IMR-90 (cell line): ENCODE measurements around the gene FN1. TPM values are rescaled to one million over a fixed set of nuclear protein-coding genes. Genes with fewer than 3 reads are reported as not detected.

Source experiments
- ATAC-seq: fragments of 200-7000 bp; cut with Tn5 transposase; 2 replicates; pipeline ENCODE4 v1.9.1; 2020; ENCODE audit warnings: low read depth, mild to moderate bottlenecking, moderate library complexity
- BruUV-seq: library from RNA; stranded (reverse); fragments of 400-500 nt; replicated peaks from 2 replicates; lab custom pipeline; 2021; lab: Mats Ljungman, UMichigan
- CTCF ChIA-PET: fragments of 300-600 bp; formaldehyde crosslinking; extraction: SDS; loops from one replicate; lab custom pipeline; 2021; ENCODE audit warnings: antibody characterized with exemption; lab: Yijun Ruan, JAX
- POLR2A ChIA-PET: fragments of 300-600 bp; sonication (Branson Sonifier 250); formaldehyde crosslinking; loops from one replicate; lab custom pipeline; 2022; ENCODE audit warnings: antibody characterized with exemption; ENCODE audit not compliant: unreplicated experiment; lab: Charles Lee
- DNase-seq: peaks from one replicate; pipeline ENCODE4 v3.0.0; 2013
- H2AFZ ChIP-seq: replicated peaks from 2 replicates; pipeline ENCODE3; 2013; ENCODE audit warnings: low read length, mild to moderate bottlenecking; ENCODE audit not compliant: poor library complexity
- H2AK5ac ChIP-seq: 2 replicates; pipeline ENCODE4 v1.6.1; 2013; ENCODE audit warnings: low read depth, low read length, inconsistent platforms
- H2AK9ac ChIP-seq: replicated peaks from 2 replicates; pipeline ENCODE3; 2013; ENCODE audit warnings: mild to moderate bottlenecking, low read depth, low read length, moderate library complexity; ENCODE audit not compliant: poor library complexity
- H2BK120ac ChIP-seq: 2 replicates; pipeline ENCODE4 v1.6.1; 2013; ENCODE audit warnings: low read depth, low read length, inconsistent platforms
- H2BK15ac ChIP-seq: 3 replicates; pipeline ENCODE4 v1.6.1; 2013; ENCODE audit warnings: low read depth, low read length, inconsistent platforms
- H2BK20ac ChIP-seq: 2 replicates; pipeline ENCODE4 v1.6.1; 2013; ENCODE audit warnings: low read depth, mild to moderate bottlenecking, inconsistent platforms, low read length, moderate library complexity
- H2BK5ac ChIP-seq: 2 replicates; pipeline ENCODE4 v1.6.1; 2013; ENCODE audit warnings: mild to moderate bottlenecking, low read depth, low read length, inconsistent platforms; ENCODE audit not compliant: poor library complexity, severe bottlenecking
- H3K14ac ChIP-seq: replicated peaks from 2 replicates; pipeline ENCODE4 v1.6.1; 2013; ENCODE audit warnings: low read depth, low read length, inconsistent platforms
- H3K18ac ChIP-seq: 2 replicates; pipeline ENCODE4 v1.6.1; 2013; ENCODE audit warnings: low read depth, low read length, control low read depth
- H3K23ac ChIP-seq: 2 replicates; pipeline ENCODE4 v1.6.1; 2013; ENCODE audit warnings: low read depth, low read length, inconsistent platforms
- H3K27ac ChIP-seq: 2 replicates; pipeline ENCODE4 v1.5.1; 2013; ENCODE audit warnings: mild to moderate bottlenecking, control low read depth, low read length; ENCODE audit not compliant: insufficient read depth
- H3K27me3 ChIP-seq: 2 replicates; pipeline ENCODE4 v1.6.1; 2013; ENCODE audit warnings: low read length; ENCODE audit not compliant: control insufficient read depth, insufficient read depth
- H3K36me3 ChIP-seq: 2 replicates; pipeline ENCODE4 v1.6.1; 2013; ENCODE audit warnings: low read length, mixed read lengths; ENCODE audit not compliant: control insufficient read depth, insufficient read depth
- H3K4ac ChIP-seq: 2 replicates; pipeline ENCODE4 v1.6.1; 2013; ENCODE audit warnings: low read depth, low read length, inconsistent platforms
- H3K4me1 ChIP-seq: 2 replicates; pipeline ENCODE4 v1.6.1; 2013; ENCODE audit warnings: low read length, mixed read lengths; ENCODE audit not compliant: control insufficient read depth, insufficient read depth
- H3K4me2 ChIP-seq: 2 replicates; pipeline ENCODE4 v1.6.1; 2013; ENCODE audit warnings: low read depth, mild to moderate bottlenecking, control low read depth, low read length, moderate library complexity
- H3K4me3 ChIP-seq: 2 replicates; pipeline ENCODE4 v1.5.1; 2013; ENCODE audit warnings: low read depth, mild to moderate bottlenecking, control low read depth, low read length, moderate library complexity; ENCODE audit not compliant: insufficient read depth
- H3K56ac ChIP-seq: 2 replicates; pipeline ENCODE4 v1.6.1; 2013; ENCODE audit warnings: low read length, inconsistent platforms; ENCODE audit not compliant: insufficient read depth; ENCODE audit errors: extremely low read depth
- H3K79me1 ChIP-seq, 2 experiments: 2 replicates each; pipeline ENCODE4 v1.6.1; 2013; ENCODE audit warnings: low read length in 2 of 2, inconsistent platforms in 1 of 2, low read depth in 1 of 2
- H3K9ac ChIP-seq: 2 replicates; pipeline ENCODE4 v1.6.1; 2013; ENCODE audit warnings: low read depth, low read length, control low read depth
- H3K9me1 ChIP-seq: 2 replicates; pipeline ENCODE4 v1.6.1; 2013; ENCODE audit warnings: low read length, inconsistent platforms; ENCODE audit not compliant: insufficient read depth
- H3K9me3 ChIP-seq: 2 replicates; pipeline ENCODE4 v1.6.1; 2013; ENCODE audit warnings: low read length; ENCODE audit not compliant: control insufficient read depth, insufficient read depth
- H4K20me1 ChIP-seq: 2 replicates; pipeline ENCODE4 v1.6.1; 2013; ENCODE audit warnings: low read length, inconsistent platforms; ENCODE audit not compliant: insufficient read depth
- H4K5ac ChIP-seq: 2 replicates; pipeline ENCODE4 v1.6.1; 2013; ENCODE audit warnings: mild to moderate bottlenecking, low read depth, low read length, control low read depth
- H4K8ac ChIP-seq, 2 experiments: 2 replicates each; pipeline ENCODE4 v1.6.1; 2013; ENCODE audit warnings: low read depth in 2 of 2, low read length in 2 of 2, control low read depth in 1 of 2, inconsistent platforms in 1 of 2
- H4K91ac ChIP-seq: 2 replicates; pipeline ENCODE4 v1.6.1; 2013; ENCODE audit warnings: low read depth, low read length, inconsistent platforms; ENCODE audit not compliant: insufficient read depth
- BHLHE40 ChIP-seq: fragments of 150-350 bp; IDR thresholded peaks from 2 replicates; pipeline ENCODE4 v1.6.1; 2016; ENCODE audit warnings: mild to moderate bottlenecking, low read depth, low read length
- CEBPB ChIP-seq: IDR thresholded peaks from 2 replicates; pipeline ENCODE4 v1.6.1; 2012; ENCODE audit warnings: low read depth, low read length, improper control_type of control experiment
- CHD1 ChIP-seq: IDR thresholded peaks from 2 replicates; pipeline ENCODE4 v1.6.1; 2012; ENCODE audit warnings: low read depth, low read length, improper control_type of control experiment
- CTCF ChIP-seq: conservative IDR thresholded peaks from 2 replicates; pipeline ENCODE4 v1.5.1; 2012; ENCODE audit warnings: mild to moderate bottlenecking, low read depth, low read length, improper control_type of control experiment
- ELK1 ChIP-seq: fragments of 150-350 bp; IDR thresholded peaks from 2 replicates; pipeline ENCODE4 v1.6.1; 2016; ENCODE audit warnings: low read depth, mild to moderate bottlenecking, low read length, moderate library complexity, borderline replicate concordance
- FOS ChIP-seq: fragments of 150-350 bp; IDR thresholded peaks from 2 replicates; pipeline ENCODE4 v1.6.1; 2016; ENCODE audit warnings: low read depth, low read length
- MAFK ChIP-seq: IDR thresholded peaks from 2 replicates; pipeline ENCODE4 v1.6.1; 2012; ENCODE audit warnings: low read depth, low read length, improper control_type of control experiment
- MAZ ChIP-seq: IDR thresholded peaks from 2 replicates; pipeline ENCODE4 v1.6.1; 2012; ENCODE audit warnings: low read depth, mild to moderate bottlenecking, low read length, improper control_type of control experiment, moderate library complexity, borderline replicate concordance
- MXI1 ChIP-seq: IDR thresholded peaks from 2 replicates; pipeline ENCODE4 v1.6.1; 2012; ENCODE audit warnings: low read depth, mild to moderate bottlenecking, low read length, moderate library complexity, borderline replicate concordance
- NFE2L2 ChIP-seq: fragments of 150-350 bp; IDR thresholded peaks from 2 replicates; pipeline ENCODE4 v1.6.1; 2016; ENCODE audit warnings: low read depth, mild to moderate bottlenecking, low read length
- POLR2A ChIP-seq: IDR thresholded peaks from 2 replicates; pipeline ENCODE4 v1.6.1; 2012; ENCODE audit warnings: mild to moderate bottlenecking, low read depth, low read length
- RAD21 ChIP-seq: IDR thresholded peaks from 2 replicates; pipeline ENCODE4 v1.6.1; 2012; ENCODE audit warnings: low read length, improper control_type of control experiment
- RCOR1 ChIP-seq: IDR thresholded peaks from 2 replicates; pipeline ENCODE4 v1.6.1; 2012; ENCODE audit warnings: mild to moderate bottlenecking, low read length, improper control_type of control experiment; ENCODE audit not compliant: insufficient replicate concordance
- RFX5 ChIP-seq: IDR thresholded peaks from 2 replicates; pipeline ENCODE4 v1.8.0; 2012; ENCODE audit warnings: low read depth, mild to moderate bottlenecking, low read length, moderate library complexity
- SMC3 ChIP-seq: fragments of 150-350 bp; IDR thresholded peaks from 2 replicates; pipeline ENCODE4 v1.6.1; 2016; ENCODE audit warnings: low read depth, mild to moderate bottlenecking, antibody characterized with exemption, low read length, moderate library complexity
- USF2 ChIP-seq: fragments of 150-350 bp; IDR thresholded peaks from 2 replicates; pipeline ENCODE4 v1.6.1; 2017; ENCODE audit warnings: mild to moderate bottlenecking, antibody characterized with exemption, low read length, low read depth
- WGBS, 2 experiments: methylation state at CpG; one replicate each; pipeline versions ENCODE4 v1.1.5 to v1.1.7; 2013; ENCODE audit warnings: missing lambda C conversion rate in 2 of 2; ENCODE audit not compliant: insufficient read length in 1 of 2; ENCODE audit errors: extremely low coverage in 2 of 2; 5-methylcytosine and 5-hydroxymethylcytosine counted together
- dilution Hi-C: fragments of 300-500 bp; cut with HindIII; formaldehyde crosslinking; loops from one replicate; pipeline ENCODE4 v1.14.3; 2018; ENCODE audit warnings: low sequenced_read_pairs; ENCODE audit not compliant: unreplicated experiment
- in situ Hi-C: fragments of 300-500 bp; cut with MboI; formaldehyde crosslinking; loops from 3 replicates; pipeline ENCODE4 v1.14.3; 2019; ENCODE audit warnings: low sequenced_read_pairs, inconsistent platforms, mixed read lengths
- intact Hi-C: fragments of 100-400 bp; cut with micrococcal nuclease; formaldehyde crosslinking; loops from 2 replicates; pipeline ENCODE4 v1.10.0; 2022
- polyA plus RNA-seq, 3 experiments: library from polyadenylated mRNA; depleted of rRNA; stranded (reverse); fragments of >200 nt; gene quantifications; 2 replicates each; pipeline ENCODE4 v1.2.3, GENCODE V29; 2012; ENCODE audit warnings: low replicate concordance in 1 of 3
- total RNA-seq: library from RNA; depleted of rRNA; stranded (reverse); fragments of >200 nt; gene quantifications from 2 replicates; pipeline ENCODE4 v1.2.3, GENCODE V29; 2012

Gene FN1
- total and polyA plus RNA-seq, 2 of the 4 experiments (the other 2 are of a cell fraction) = 8,243 to 13,004 TPM

GRCh38 chr2:215410932-215411285 lies 25.0 kb downstream of the FN1 start:
- in situ Hi-C loops = no loop called here
- WGBS, 2 experiments = no CpG with 5 or more reads among the region's 1 CpG

More at GRCh38 chr2:215410932-215411285, 25.0 kb downstream of the FN1 start:
- Histone ChIP-seq H3K9ac (no peak overlapping the region), H3K4me2 (no peak overlapping the region), H2BK5ac (peak overlapping the region; percentile 56), H2BK120ac (no peak overlapping the region), H3K9me3 (no peaks in the 10 kb centered on the region), H3K9me1 (peaks cover 17% of the 10 kb centered on the region), H4K5ac (no peak overlapping the region), H3K18ac (no peak overlapping the region), H3K27ac (no peak overlapping the region), H3K4me3 (no peak overlapping the region), H3K4ac (no peak overlapping the region), H4K20me1 (peaks cover 5% of the 10 kb centered on the region), H3K56ac (no peak overlapping the region), H3K27me3 (no peaks in the 10 kb centered on the region), H3K14ac (no peak overlapping the region), H3K79me1 (peaks cover 30 to 50% of the 10 kb centered on the region in 2 experiments), H2AK5ac (no peak overlapping the region), H3K36me3 (peaks cover 69% of the 10 kb centered on the region), H3K23ac (no peak overlapping the region), H4K8ac (no peak overlapping the region), H4K91ac (no peak overlapping the region), H2AK9ac (no peak overlapping the region), H2BK15ac (no peak overlapping the region), H3K4me1 (peaks cover 17% of the 10 kb centered on the region), H2BK20ac (no peak overlapping the region), H2AFZ (no peak overlapping the region)
- POLR2A ChIA-PET = interaction anchor here (0.7 to 0.9 kb wide), 2 partner anchors 8 to 679 kb away, joined by 3 to 11 read pairs; no protein-coding TSS in a partner anchor
- CTCF ChIA-PET = interaction anchor here (0.6 to 1.2 kb wide), 2 partner anchors 12 to 877 kb away, joined by 3 to 4 read pairs; no protein-coding TSS in a partner anchor
- DNase-seq (peak; percentile 98), ATAC-seq (peak; percentile 66)
- dilution Hi-C loops (no loop called here), intact Hi-C loops (no loop called here)
- BruUV-seq = no TSS peak
- TF ChIP-seq MAZ (no peak), CHD1 (no peak), BHLHE40 (peak; percentile 72; the same call in 1 of the 2 replicates), RFX5 (no peak), FOS (peak; percentile 99), ELK1 (no peak), MXI1 (no peak), USF2 (no peak), MAFK (peak; percentile 38), CEBPB (peak; percentile 95), POLR2A (0 out of 2 replicates have a peak, but pooled peaks have one; percentile 22), NFE2L2 (no peak; the same call in 1 of the 2 replicates), SMC3 (no peak), RAD21 (no peak), RCOR1 (peak; percentile 22), CTCF (no peak)
